HepG2 (cell line): ENCODE measurements around the gene ANAPC2. TPM values are rescaled to one million over a fixed set of nuclear protein-coding genes. Genes with fewer than 3 reads are reported as not detected.

ENCODE experiments used
- CBX1 ChIP-seq: IDR thresholded peaks from one replicate; pipeline ENCODE4 v1.6.1; 2016; ENCODE audit warnings: antibody characterized with exemption, low read depth
- CREM ChIP-seq, 2 experiments: sonication (generic) in 1 of 2; formaldehyde crosslinking in 1 of 2; IDR thresholded peaks; 2 replicates each; pipeline versions ENCODE4 v1.4.0 to v1.6.1; 2016 to 2020; ENCODE audit warnings: antibody characterized with exemption in 1 of 2, mild to moderate bottlenecking in 1 of 2, missing genetic modification reagents in 1 of 2
- DNMT3B ChIP-seq: conservative IDR thresholded peaks from 2 replicates; pipeline ENCODE4 v1.6.1; 2016; ENCODE audit warnings: missing biosample characterization, control low read depth
- ETV5 ChIP-seq: IDR thresholded peaks from 2 replicates; pipeline ENCODE4 v1.6.1; 2018; ENCODE audit warnings: missing biosample characterization, missing genetic modification reagents, inconsistent platforms, borderline replicate concordance
- GPBP1L1 ChIP-seq: sonication (generic); formaldehyde crosslinking; IDR thresholded peaks from 2 replicates; pipeline ENCODE4 v1.5.0; 2020; ENCODE audit warnings: mild to moderate bottlenecking, missing genetic modification reagents
- KDM1A ChIP-seq: IDR thresholded peaks from 2 replicates; pipeline ENCODE4 v1.6.1; 2016; ENCODE audit warnings: missing compliant biosample characterization
- MED1 ChIP-seq: sonication (generic); formaldehyde crosslinking; IDR thresholded peaks from 2 replicates; pipeline ENCODE4 v1.4.0; 2020; ENCODE audit warnings: missing genetic modification reagents
- NCOR1 ChIP-seq: fragments of 200-600 bp; sonication (generic); IDR thresholded peaks from 2 replicates; pipeline ENCODE4 v1.7.0; 2017; ENCODE audit warnings: antibody characterized with exemption, low read length, borderline replicate concordance
- NFRKB ChIP-seq: fragments of 450-650 bp; IDR thresholded peaks from 2 replicates; pipeline ENCODE4 v1.6.1; 2017
- SKI ChIP-seq: fragments of 450-650 bp; IDR thresholded peaks from one replicate; pipeline ENCODE4 v1.6.1; 2018; ENCODE audit warnings: mild to moderate bottlenecking; ENCODE audit not compliant: partially characterized antibody
- SOX5 ChIP-seq: IDR thresholded peaks from 2 replicates; pipeline ENCODE4 v1.6.1; 2016; ENCODE audit warnings: borderline replicate concordance
- SPEN ChIP-seq: sonication (generic); formaldehyde crosslinking; IDR thresholded peaks from 2 replicates; pipeline ENCODE4 v1.5.1; 2020; ENCODE audit warnings: low read depth, mild to moderate bottlenecking, missing genetic modification reagents
- SRSF1 ChIP-seq: fragments of 200-400 bp; formaldehyde crosslinking; optimal IDR thresholded peaks from 2 replicates; pipeline ENCODE3; 2017; ENCODE audit warnings: mild to moderate bottlenecking, low read depth, low read length, moderate library complexity
- STAG1 ChIP-seq: sonication (generic); formaldehyde crosslinking; IDR thresholded peaks from 2 replicates; pipeline ENCODE4 v1.4.0; 2020; ENCODE audit warnings: missing genetic modification reagents
- STAT6 ChIP-seq: sonication (generic); formaldehyde crosslinking; IDR thresholded peaks from 2 replicates; pipeline ENCODE4 v1.4.0; 2020; ENCODE audit warnings: missing genetic modification reagents, mild to moderate bottlenecking, borderline replicate concordance
- ZBTB33 ChIP-seq: sonication (generic); formaldehyde crosslinking; IDR thresholded peaks from 2 replicates; pipeline ENCODE4 v1.4.0; 2020; ENCODE audit warnings: missing genetic modification reagents
- ZBTB43 ChIP-seq: sonication (generic); formaldehyde crosslinking; conservative IDR thresholded peaks from 2 replicates; pipeline ENCODE4 v1.4.0; 2020; ENCODE audit warnings: missing genetic modification reagents
- ZHX1 ChIP-seq: sonication (generic); formaldehyde crosslinking; IDR thresholded peaks from 2 replicates; pipeline ENCODE4 v1.8.1; 2022; ENCODE audit warnings: low read depth, mild to moderate bottlenecking, missing genetic modification reagents
- ZNF124 ChIP-seq: sonication (generic); formaldehyde crosslinking; IDR thresholded peaks from 2 replicates; pipeline ENCODE4 v1.4.0; 2020; ENCODE audit warnings: missing genetic modification reagents
- ZNF430 ChIP-seq: sonication (generic); formaldehyde crosslinking; IDR thresholded peaks from 2 replicates; pipeline ENCODE4 v1.9.0; 2021; ENCODE audit warnings: mild to moderate bottlenecking, missing genetic modification reagents
- polyA plus RNA-seq, 8 experiments: library from polyadenylated mRNA; depleted of rRNA in 3 of 8; stranded (reverse) in 7 of 8; unstranded in 1 of 8; fragments of >200 nt; fragmentation: Illumina TruSeq in 4 of 8; extraction: Trizol in 4 of 8; gene quantifications; 2 replicates each; pipeline versions ENCODE4 v1.2.1 to v1.2.3, GENCODE V29; 2011 to 2016; ENCODE audit warnings: low read depth in 4 of 8, missing spikeins in 1 of 8, mixed read lengths in 1 of 8; ENCODE audit not compliant: insufficient read depth in 1 of 8
- total RNA-seq, 5 experiments: library from RNA; depleted of rRNA; stranded (reverse); fragments of >200 nt; fragmentation: Illumina TruSeq; extraction: Trizol; gene quantifications; 2 replicates each; pipeline ENCODE4 v1.2.3, GENCODE V29; 2016; ENCODE audit warnings: low read depth in 1 of 5

Gene ANAPC2
- total and polyA plus RNA-seq, 2 of the 13 experiments (the other 11 are each of a cell fraction or from before 2014, with no cell fraction given), result 12.3 to 15.4 TPM

- no peak for TF ChIP-seq GPBP1L1 (CRISPR knock-in tag)
- no peak for TF ChIP-seq KDM1A (CRISPR knock-in tag)
- peak; percentile 95 for TF ChIP-seq ZBTB33
- peak; percentile 73; the same call in 1 of the 2 replicates for TF ChIP-seq SPEN (CRISPR knock-in tag)
- peak; percentile 97 for TF ChIP-seq ETV5
- peak; percentile 91 for TF ChIP-seq STAG1 (CRISPR knock-in tag)
- no peak; the same call in 1 of the 2 replicates for TF ChIP-seq ZNF124 (CRISPR knock-in tag)
- TF ChIP-seq DNMT3B (CRISPR knock-in tag), result 0 out of 2 replicates have a peak, but pooled peaks have one; percentile 23
- peak; percentile 81 for TF ChIP-seq CBX1
- TF ChIP-seq ZBTB43 (CRISPR knock-in tag), result no peak
- TF ChIP-seq MED1 (CRISPR knock-in tag), result peak; percentile 89
- TF ChIP-seq ZHX1, result no peak
- peak; percentile 59; the same call in 1 of the 2 replicates for TF ChIP-seq CREM (IDR thresholded peaks at IDR 0.05)
- no peak for TF ChIP-seq CREM (CRISPR knock-in tag; IDR thresholded peaks at IDR 0.05)
- TF ChIP-seq NFRKB, result no peak
- TF ChIP-seq SKI, result peak; percentile 86
- peak; percentile 23; the same call in 1 of the 2 replicates for TF ChIP-seq NCOR1
- TF ChIP-seq SOX5 (CRISPR knock-in tag), result peak; percentile 68; the same call in 1 of the 2 replicates
- TF ChIP-seq ZNF430 (CRISPR knock-in tag), result peak; percentile 89; the same call in 1 of the 2 replicates
- TF ChIP-seq SRSF1, result peak; percentile 97
- TF ChIP-seq STAT6 (CRISPR knock-in tag), result peak; percentile 49; the same call in 1 of the 2 replicates
These were observed 48.0 kb upstream of the ANAPC2 start (continued) for GRCh38 chr9:137236238-137236935.
